Activated CD8-positive, alpha-beta T cell treated with anti-CD3 and anti-CD28 coated beads, Interleukin-2, amount 10 ng/mL, durations not matched to agents 7 days and 5 days (primary cell): ENCODE results near the gene CRBN. TPM values are rescaled to one million over a fixed set of nuclear protein-coding genes. Genes with fewer than 3 reads are reported as not detected.

ENCODE experiments used
- ATAC-seq: fragments of 150-1000 bp; cut with Tn5 transposase; one replicate; pipeline ENCODE4 v1.10.0; 2021; ENCODE audit warnings: moderate library complexity
- CTCF ChIA-PET: fragments of 350-600 bp; sonication (Branson Sonifier 250); formaldehyde crosslinking; loops from one replicate; lab custom pipeline; 2021; ENCODE audit warnings: antibody characterized with exemption; lab: Charles Lee
- POLR2A ChIA-PET: fragments of 350-600 bp; sonication (Branson Sonifier 250); formaldehyde crosslinking; loops from one replicate; lab custom pipeline; 2021; ENCODE audit warnings: antibody characterized with exemption; lab: Charles Lee
- DNase-seq: peaks from one replicate; pipeline ENCODE4 v3.0.0-alpha.2; 2020
- H3K27ac Mint-ChIP-seq: one replicate; pipeline ENCODE4 v1.8.0; 2021; ENCODE audit warnings: mild to moderate bottlenecking, mixed read lengths
- H3K27me3 Mint-ChIP-seq: one replicate; pipeline ENCODE4 v1.8.0; 2021; ENCODE audit warnings: low read depth, mixed read lengths
- H3K36me3 Mint-ChIP-seq: one replicate; pipeline ENCODE4 v1.8.0; 2021; ENCODE audit warnings: low read depth, mixed read lengths
- H3K4me1 Mint-ChIP-seq: one replicate; pipeline ENCODE4 v1.8.0; 2021; ENCODE audit warnings: low read depth, mixed read lengths
- H3K4me3 Mint-ChIP-seq: one replicate; pipeline ENCODE4 v1.8.0; 2021; ENCODE audit warnings: mild to moderate bottlenecking, mixed read lengths
- H3K9me3 Mint-ChIP-seq: one replicate; pipeline ENCODE4 v1.8.0; 2022; ENCODE audit warnings: mixed read lengths; ENCODE audit not compliant: insufficient read depth
- total RNA-seq, 2 experiments: library from RNA; stranded (reverse); gene quantifications; one replicate each; pipeline ENCODE4 v1.2.3, GENCODE V29; 2021

The CRBN gene
- total RNA-seq, 2 experiments from 2014 or later = 52.0 to 56.7 TPM

- POLR2A ChIA-PET = no interaction called here
- CTCF ChIA-PET = no interaction called here
- H3K27me3 Mint-ChIP-seq = peaks cover 13% of the 10 kb centered on the region
- ATAC-seq (peak; percentile 44), DNase-seq (no peak)
- H3K36me3 Mint-ChIP-seq = no peaks in the 10 kb centered on the region
- H3K4me1 Mint-ChIP-seq = no peaks in the 10 kb centered on the region
- H3K9me3 Mint-ChIP-seq = no peaks in the 10 kb centered on the region
- H3K27ac Mint-ChIP-seq = no peak within 1 kb of the TSS
- H3K4me3 Mint-ChIP-seq = no peak within 1 kb of the TSS
Observed at GRCh38 chr3:3110299-3110630, 69.2 kb downstream of the CRBN start, which contains the start of gene IL5RA. Gene IL5RA (minus strand): TSS chr3:3110374. CDS start chr3:3104984, 5,390 bp downstream.

DNA sequence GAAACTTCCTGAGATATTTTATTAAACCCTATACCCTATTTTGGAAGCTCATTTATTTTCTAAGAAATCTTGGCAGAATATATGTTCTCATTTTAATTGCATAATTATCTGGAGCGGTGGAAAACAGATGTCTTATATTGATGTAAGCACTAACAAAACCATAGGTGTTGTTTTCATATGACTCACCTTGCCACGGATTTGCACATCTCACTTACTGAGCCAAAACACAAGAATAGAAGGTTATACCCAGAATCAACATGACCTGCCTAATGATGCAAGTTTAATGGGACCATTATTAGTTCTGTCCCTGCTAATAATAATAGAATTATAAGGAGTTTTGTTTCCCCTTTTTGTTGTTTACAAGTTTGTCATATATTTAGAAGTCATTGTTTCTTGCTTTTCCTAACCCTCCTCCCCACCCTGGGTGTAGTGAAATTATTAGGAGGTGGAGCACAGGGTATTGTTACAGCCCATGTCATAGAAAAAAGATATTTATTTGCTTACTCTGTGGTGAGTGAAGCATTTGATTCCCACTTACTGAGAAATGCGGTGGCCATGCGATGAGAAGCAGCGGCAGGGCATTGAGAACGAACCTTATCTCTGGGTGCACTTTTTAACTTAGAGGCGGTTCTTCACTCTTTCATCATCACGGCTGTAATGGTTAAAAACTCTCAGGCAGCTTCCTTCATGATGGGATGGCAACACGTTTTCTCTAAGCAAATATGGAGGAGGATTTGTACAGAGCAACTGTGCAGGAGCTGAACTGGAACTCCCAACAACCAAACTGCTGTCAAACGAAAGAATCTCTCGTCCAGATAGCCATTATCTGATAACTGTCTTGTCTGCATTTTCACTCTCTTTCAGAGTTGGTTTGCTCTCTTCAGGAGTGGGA is 69.8 kb downstream of the CRBN start:
- ChIA-PET POLR2A (no interaction called here), CTCF (no interaction called here)
- Mint-ChIP-seq H3K36me3 (no peaks in the 10 kb centered on the region), H3K4me3 (no peak overlapping the region), H3K4me1 (no peaks in the 10 kb centered on the region), H3K27me3 (peaks cover 13% of the 10 kb centered on the region), H3K27ac (no peak overlapping the region), H3K9me3 (no peaks in the 10 kb centered on the region)
- DNase-seq = no peak
- no peak for ATAC-seq

GRCh38 chr3:3107858-3108257 is 71.6 kb downstream of the CRBN start:
- ChIA-PET CTCF (no interaction called here), POLR2A (no interaction called here)
- H3K36me3 Mint-ChIP-seq = no peaks in the 10 kb centered on the region
- no peak overlapping the region for H3K27ac Mint-ChIP-seq
- no peak overlapping the region for H3K4me3 Mint-ChIP-seq
- no peak for ATAC-seq
- peaks cover 13% of the 10 kb centered on the region for H3K27me3 Mint-ChIP-seq
- H3K9me3 Mint-ChIP-seq = no peaks in the 10 kb centered on the region
- no peak for DNase-seq
- no peaks in the 10 kb centered on the region for H3K4me1 Mint-ChIP-seq

DNA sequence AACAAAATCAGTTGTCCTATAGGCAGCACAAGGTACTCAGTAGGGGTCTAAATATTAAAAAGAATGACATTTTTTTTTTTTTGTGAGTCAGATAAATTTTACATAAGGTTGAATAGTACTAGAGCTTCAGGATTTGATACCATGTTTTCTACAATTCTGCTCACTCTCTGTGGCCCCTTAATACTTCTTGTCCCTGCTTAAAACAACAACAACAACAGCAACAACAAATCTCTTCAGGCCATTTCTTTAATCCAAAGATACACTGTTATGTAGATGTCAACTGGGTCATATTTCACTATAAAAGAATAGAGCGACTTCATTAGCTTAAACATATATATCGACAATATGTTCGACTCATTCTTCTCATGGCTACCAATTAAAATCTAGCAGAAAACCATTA is 72.3 kb downstream of the CRBN start:
- Mint-ChIP-seq H3K36me3 (no peaks in the 10 kb centered on the region), H3K27ac (no peak overlapping the region), H3K27me3 (peaks cover 13% of the 10 kb centered on the region), H3K4me3 (no peak overlapping the region), H3K9me3 (no peaks in the 10 kb centered on the region), H3K4me1 (no peaks in the 10 kb centered on the region)
- DNase-seq = no peak
- no peak for ATAC-seq
- CTCF ChIA-PET = no interaction called here
- POLR2A ChIA-PET = interaction anchor here (0.7 kb wide), 1 partner anchor 19 kb away, joined by 3 read pairs; no protein-coding TSS in a partner anchor

- H3K9me3 Mint-ChIP-seq = no peaks in the 10 kb centered on the region
Observed at GRCh38 chr3:3105815-3106214, 73.7 kb downstream of the CRBN start.

DNA sequence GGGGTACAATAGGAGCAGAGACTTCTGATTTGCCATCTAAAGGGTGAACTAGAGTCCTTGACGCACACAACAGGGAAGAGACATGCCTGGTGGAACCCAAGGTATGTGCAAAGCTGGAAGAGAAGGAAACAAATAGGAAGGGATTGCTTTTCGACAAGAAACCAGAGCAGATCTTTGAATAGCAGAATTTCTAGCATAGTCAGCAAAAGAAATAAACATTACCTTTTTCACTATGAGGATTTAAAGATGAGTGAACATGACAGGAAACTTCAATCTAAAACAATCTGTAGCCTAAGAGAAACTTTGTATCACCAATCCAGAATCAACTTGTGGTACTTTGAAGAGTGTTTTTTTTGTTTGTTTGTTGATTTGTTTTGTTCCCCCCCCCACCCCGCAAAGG is 74.2 kb downstream of the CRBN start:
- no peaks in the 10 kb centered on the region for H3K9me3 Mint-ChIP-seq
- DNase-seq (no peak), ATAC-seq (no peak)
- H3K27ac Mint-ChIP-seq = no peak overlapping the region
- H3K4me3 Mint-ChIP-seq = no peak overlapping the region
- POLR2A ChIA-PET = no interaction called here
- H3K4me1 Mint-ChIP-seq = no peaks in the 10 kb centered on the region
- H3K36me3 Mint-ChIP-seq = no peaks in the 10 kb centered on the region
- CTCF ChIA-PET = no interaction called here
- H3K27me3 Mint-ChIP-seq = peaks cover 13% of the 10 kb centered on the region

More at GRCh38 chr3:3105815-3106214, 73.7 kb downstream of the CRBN start:
- Mint-ChIP-seq H3K4me1 (no peaks in the 10 kb centered on the region), H3K27ac (no peak overlapping the region), H3K4me3 (no peak overlapping the region), H3K27me3 (peaks cover 13% of the 10 kb centered on the region), H3K36me3 (no peaks in the 10 kb centered on the region)
- POLR2A ChIA-PET = no interaction called here
- ATAC-seq (no peak), DNase-seq (no peak)
- CTCF ChIA-PET = no interaction called here

DNA sequence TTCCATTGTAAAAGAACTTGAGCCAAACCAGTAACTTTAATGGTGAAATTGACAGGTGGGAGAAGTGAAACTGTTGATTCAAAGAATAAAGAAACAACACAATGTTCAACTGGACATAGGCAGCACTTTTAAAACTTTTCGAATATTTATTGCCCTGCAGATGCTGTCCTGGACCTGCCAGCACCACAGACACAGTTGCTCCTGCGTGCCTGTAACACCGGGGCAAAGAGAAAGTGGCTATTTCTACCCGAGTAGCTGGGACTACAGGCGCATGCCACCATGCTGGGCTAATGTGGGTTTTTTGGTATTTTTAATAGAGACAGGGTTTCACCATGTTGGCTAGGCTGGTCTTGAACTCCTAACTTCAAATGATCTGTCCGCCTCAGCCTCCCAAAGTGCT is 76.7 kb downstream of the CRBN start:
- Mint-ChIP-seq H3K4me1 (no peaks in the 10 kb centered on the region), H3K36me3 (no peaks in the 10 kb centered on the region), H3K9me3 (no peaks in the 10 kb centered on the region), H3K27ac (no peak overlapping the region), H3K27me3 (peaks cover 8% of the 10 kb centered on the region), H3K4me3 (no peak overlapping the region)
- ATAC-seq (no peak), DNase-seq (no peak)
- CTCF ChIA-PET = no interaction called here
- POLR2A ChIA-PET = no interaction called here

- H3K4me3 Mint-ChIP-seq = no peak overlapping the region
- H3K27ac Mint-ChIP-seq = no peak overlapping the region
- CTCF ChIA-PET = no interaction called here
- no peaks in the 10 kb centered on the region for H3K4me1 Mint-ChIP-seq
- no peak for DNase-seq
- H3K9me3 Mint-ChIP-seq = no peaks in the 10 kb centered on the region
- peaks cover 3% of the 10 kb centered on the region for H3K27me3 Mint-ChIP-seq
- no peaks in the 10 kb centered on the region for H3K36me3 Mint-ChIP-seq
- ATAC-seq = no peak
- POLR2A ChIA-PET = no interaction called here
Observed at GRCh38 chr3:3101660-3102458, 77.6 kb downstream of the CRBN start.

Other genes with a start within 250 kb of the CRBN start
- not detected for gene IL5RA, start 69.3 kb downstream of the CRBN start, total RNA-seq
- gene TRNT1, start 52.8 kb downstream of the CRBN start, total RNA-seq = 10 to 100 TPM; 33.4 to 33.6 TPM